ENCODE results near the gene BIK.

The BIK gene

GRCh38 chr22:43109921-43110443 is 568 bp upstream of the BIK start:
- Histone ChIP-seq H3K4me2 (peak overlapping the region; percentile 96 to 100 (median 100)), H3K36me3 (no peaks in the 10 kb centered on the region), H3K4me3 (peak overlapping the region; percentile 44 to 77 (median 66); a peak in 19 of 20 replicates), H3K4me1 (peaks cover 23 to 67% (median 61%) of the 10 kb centered on the region in 10 experiments), H3K9ac (0 out of 22 replicates have a peak overlapping the region, but pooled peaks of 2 of the 11 experiments have one; percentile 3 to 37), H3K27me3 (peaks cover 22 to 60% (median 35%) of the 10 kb centered on the region in 11 experiments), H3K9me3 (replicated peaks in 1 of 11) (no peaks in the 10 kb centered on the region), H4K20me1 (peaks cover 0 to 35% (median 5%) of the 10 kb centered on the region in 11 experiments; a peak in 9 of 22 replicates), H3K27ac (no peak overlapping the region)
- TF ChIP-seq Cebpa-rat (IDR thresholded peaks at IDR 0.05): no peak

GRCh38 chr22:43110927-43111623 is 525 bp downstream of the BIK start:
- peaks cover 0 to 45% (median 8%) of the 10 kb centered on the region in 11 experiments; a peak in 9 of 22 replicates for H4K20me1 ChIP-seq
- H3K9me3 ChIP-seq (replicated peaks in 1 of 11): no peaks in the 10 kb centered on the region
- H3K4me1 ChIP-seq: peaks cover 28 to 71% (median 65%) of the 10 kb centered on the region in 10 experiments
- peak overlapping the region; percentile 61 to 77 (median 66) for H3K4me3 ChIP-seq
- H3K4me2 ChIP-seq: peak overlapping the region; percentile 96 to 100 (median 100)
- H3K27ac ChIP-seq: peak overlapping the region in 5 of 11 experiments; percentile 15 to 66 (median 49); a peak in 7 of 22 replicates
- peak overlapping the region; percentile 49 to 83 (median 65) for H3K9ac ChIP-seq
- TF ChIP-seq Cebpa-rat (IDR thresholded peaks at IDR 0.05): no peak
- H3K36me3 ChIP-seq: no peaks in the 10 kb centered on the region
- H3K27me3 ChIP-seq: peaks cover 22 to 65% (median 35%) of the 10 kb centered on the region in 11 experiments

- Histone ChIP-seq H3K4me2 (peak overlapping the region; percentile 56 to 100 (median 99)), H3K27ac (peak overlapping the region in 4 of 11 experiments; percentile 17 to 53 (median 39); a peak in 4 of 22 replicates), H3K9me3 (replicated peaks in 1 of 11) (no peaks in the 10 kb centered on the region), H3K4me3 (peak overlapping the region in 2 of 10 experiments; percentile 2 to 31; a peak in 4 of 20 replicates), H3K36me3 (no peaks in the 10 kb centered on the region), H3K27me3 (peaks cover 22 to 71% (median 35%) of the 10 kb centered on the region in 11 experiments), H3K9ac (peak overlapping the region in 6 of 11 experiments; percentile 23 to 51 (median 30); a peak in 7 of 22 replicates), H3K4me1 (peaks cover 43 to 86% (median 81%) of the 10 kb centered on the region in 10 experiments), H4K20me1 (peaks cover 0 to 53% (median 8%) of the 10 kb centered on the region in 11 experiments; a peak in 9 of 22 replicates)
- no peak for TF ChIP-seq Cebpa-rat (IDR thresholded peaks at IDR 0.05)
Observed at GRCh38 chr22:43113526-43114251, 3.1 kb downstream of the BIK start.

- Histone ChIP-seq H3K4me2 (peak overlapping the region in 10 of 11 experiments; percentile 54 to 100 (median 99); a peak in 18 of 22 replicates), H3K4me1 (peaks cover 52 to 98% (median 93%) of the 10 kb centered on the region in 10 experiments), H4K20me1 (peaks cover 0 to 50% (median 9%) of the 10 kb centered on the region in 11 experiments; a peak in 10 of 22 replicates), H3K27me3 (peaks cover 21 to 61% (median 24%) of the 10 kb centered on the region in 11 experiments), H3K9ac (peak overlapping the region in 1 of 11 experiments; percentile 7; a peak in 2 of 22 replicates), H3K4me3 (no peak overlapping the region), H3K27ac (0 out of 22 replicates have a peak overlapping the region, but pooled peaks of 2 of the 11 experiments have one; percentile 5 to 10), H3K36me3 (no peaks in the 10 kb centered on the region), H3K9me3 (replicated peaks in 1 of 11) (no peaks in the 10 kb centered on the region)
- no peak for TF ChIP-seq Cebpa-rat (IDR thresholded peaks at IDR 0.05)
Observed at GRCh38 chr22:43114958-43115357, 4.4 kb downstream of the BIK start.

- Histone ChIP-seq H3K4me3 (no peak overlapping the region), H3K4me1 (peaks cover 45 to 100% (median 98%) of the 10 kb centered on the region in 10 experiments), H3K4me2 (peak overlapping the region in 10 of 11 experiments; percentile 54 to 100 (median 99); a peak in 19 of 22 replicates), H3K27ac (peak overlapping the region in 2 of 11 experiments; percentile 10 to 37; a peak in 1 of 22 replicates), H3K9ac (0 out of 22 replicates have a peak overlapping the region, but pooled peaks of 2 of the 11 experiments have one; percentile 14 to 30), H3K36me3 (no peaks in the 10 kb centered on the region), H4K20me1 (peaks cover 0 to 51% (median 3%) of the 10 kb centered on the region in 11 experiments; a peak in 10 of 22 replicates), H3K27me3 (peaks cover 3 to 41% (median 4%) of the 10 kb centered on the region in 11 experiments), H3K9me3 (replicated peaks in 1 of 11) (no peaks in the 10 kb centered on the region)
- TF ChIP-seq Cebpa-rat (IDR thresholded peaks at IDR 0.05): no peak
Observed at GRCh38 chr22:43116932-43117331, 6.4 kb downstream of the BIK start.

- Histone ChIP-seq H3K27me3 (peaks cover 0 to 28% (median 0%) of the 10 kb centered on the region in 11 experiments; a peak in 7 of 22 replicates), H3K4me1 (peaks cover 45 to 100% (median 97%) of the 10 kb centered on the region in 10 experiments), H3K4me2 (peak overlapping the region; percentile 59 to 100 (median 80)), H3K9ac (peak overlapping the region in 5 of 11 experiments; percentile 4 to 63 (median 14); a peak in 6 of 22 replicates), H3K9me3 (replicated peaks in 1 of 11) (no peaks in the 10 kb centered on the region), H3K27ac (peak overlapping the region in 4 of 11 experiments; percentile 22 to 64 (median 53); a peak in 6 of 22 replicates), H4K20me1 (peaks cover 0 to 59% (median 9%) of the 10 kb centered on the region in 11 experiments; a peak in 10 of 22 replicates), H3K36me3 (no peaks in the 10 kb centered on the region), H3K4me3 (no peak overlapping the region)
- no peak for TF ChIP-seq Cebpa-rat (IDR thresholded peaks at IDR 0.05)
Observed at GRCh38 chr22:43118024-43118849, 7.7 kb downstream of the BIK start.

- no peak for TF ChIP-seq Cebpa-rat (IDR thresholded peaks at IDR 0.05)
- Histone ChIP-seq H3K36me3 (no peaks in the 10 kb centered on the region), H3K9ac (peak overlapping the region in 4 of 11 experiments; percentile 4 to 63 (median 28); a peak in 4 of 22 replicates), H3K27me3 (peaks cover 0 to 21% (median 0%) of the 10 kb centered on the region in 11 experiments; a peak in 7 of 22 replicates), H3K9me3 (replicated peaks in 1 of 11) (no peaks in the 10 kb centered on the region), H3K4me2 (peak overlapping the region; percentile 59 to 100 (median 80)), H4K20me1 (peaks cover 0 to 54% (median 7%) of the 10 kb centered on the region in 11 experiments; a peak in 10 of 22 replicates), H3K27ac (peak overlapping the region in 4 of 11 experiments; percentile 22 to 64 (median 53); a peak in 6 of 22 replicates), H3K4me1 (peaks cover 37 to 100% (median 97%) of the 10 kb centered on the region in 10 experiments), H3K4me3 (no peak overlapping the region; a peak in 1 of 20 replicates)
Observed at GRCh38 chr22:43118953-43119458, 8.5 kb downstream of the BIK start.

Measured in BLaER1 treated with 17β-estradiol and CSF1 and Interleukin-3, amounts not matched to agents 10 nM and 100 nM (cell line).